Measurements from ENCODE around the gene KYAT1. TPM values are rescaled to one million over a fixed set of nuclear protein-coding genes. Genes with fewer than 3 reads are reported as not detected.

KYAT1 gene
- total RNA-seq, 1 experiment from 2014 or later: 7.8 TPM

- TF ChIP-seq CTCF (IDR thresholded peaks at IDR 0.05; ENCODE audit: insufficient read depth in 1 of 2, low read depth in 1 of 2, low read length in 1 of 2, severe bottlenecking in 1 of 2, unreplicated experiment in 1 of 2): no peak
- Mint-ChIP-seq H3K4me1 (ENCODE audit: low read depth, unreplicated experiment) (no peaks in the 10 kb centered on the region), H3K4me3 (ENCODE audit: unreplicated experiment) (no peak overlapping the region), H3K27me3 (ENCODE audit: insufficient read depth, unreplicated experiment) (no peaks in the 10 kb centered on the region), H3K27ac (ENCODE audit: unreplicated experiment) (no peak overlapping the region), H3K9me3 (ENCODE audit: unreplicated experiment) (no peaks in the 10 kb centered on the region), H3K36me3 (ENCODE audit: insufficient read depth, unreplicated experiment) (peaks cover 6% of the 10 kb centered on the region)
- POLR2A ChIA-PET: interaction anchor here (0.6 kb wide), 1 partner anchor 33 kb away, joined by 8 read pairs; no protein-coding TSS in a partner anchor
- H3K4me1 ChIP-seq: no peaks in the 10 kb centered on the region
- intact Hi-C loops (cut with micrococcal nuclease; ENCODE audit: unreplicated experiment): no loop called here
- BruUV-seq (replicated peaks): no TSS peak
- H3K4me3 ChIP-seq (ENCODE audit: low read depth, low read length): no peak overlapping the region
- no peaks in the 10 kb centered on the region for H3K36me3 ChIP-seq (ENCODE audit: control insufficient read depth, insufficient read depth, low read length)
- CTCF ChIA-PET: no interaction called here
- DNase-seq: no peak
- H3K9me3 ChIP-seq: no peaks in the 10 kb centered on the region
- no peaks in the 10 kb centered on the region for H3K27me3 ChIP-seq (replicated peaks; ENCODE audit: control insufficient read depth, insufficient read depth, low read length)
Measured at GRCh38 chr9:128901379-128901778, 19.6 kb upstream of the KYAT1 start.

GRCh38 chr9:128899566-128900322 lies 18.0 kb upstream of the KYAT1 start:
- no peak overlapping the region for H3K27ac Mint-ChIP-seq (ENCODE audit: unreplicated experiment)
- intact Hi-C loops (cut with micrococcal nuclease; ENCODE audit: unreplicated experiment): no loop called here
- ChIA-PET CTCF (no interaction called here), POLR2A (interaction anchor here (0.5 kb wide), 1 partner anchor 70 kb away, joined by 3 read pairs; the partner anchor contains the start of gene SPOUT1)
- no peaks in the 10 kb centered on the region for H3K9me3 Mint-ChIP-seq (ENCODE audit: unreplicated experiment)
- H3K4me3 Mint-ChIP-seq (ENCODE audit: unreplicated experiment): no peak overlapping the region
- no peaks in the 10 kb centered on the region for H3K9me3 ChIP-seq
- DNase-seq: no peak
- no peaks in the 10 kb centered on the region for H3K36me3 ChIP-seq (ENCODE audit: control insufficient read depth, insufficient read depth, low read length)
- TF ChIP-seq CTCF (IDR thresholded peaks at IDR 0.05; ENCODE audit: insufficient read depth in 1 of 2, low read depth in 1 of 2, low read length in 1 of 2, severe bottlenecking in 1 of 2, unreplicated experiment in 1 of 2): no peak
- no peaks in the 10 kb centered on the region for H3K4me1 Mint-ChIP-seq (ENCODE audit: low read depth, unreplicated experiment)
- peaks cover 21% of the 10 kb centered on the region for H3K36me3 Mint-ChIP-seq (ENCODE audit: insufficient read depth, unreplicated experiment)
- BruUV-seq (replicated peaks): no TSS peak
- H3K4me3 ChIP-seq (ENCODE audit: low read depth, low read length): no peak overlapping the region
- H3K27me3 ChIP-seq (replicated peaks; ENCODE audit: control insufficient read depth, insufficient read depth, low read length): no peaks in the 10 kb centered on the region
- no peaks in the 10 kb centered on the region for H3K27me3 Mint-ChIP-seq (ENCODE audit: insufficient read depth, unreplicated experiment)
- no peaks in the 10 kb centered on the region for H3K4me1 ChIP-seq

- ChIA-PET CTCF (no interaction called here), POLR2A (no interaction called here)
- Mint-ChIP-seq H3K4me3 (ENCODE audit: unreplicated experiment) (no peak overlapping the region), H3K4me1 (ENCODE audit: low read depth, unreplicated experiment) (no peaks in the 10 kb centered on the region), H3K27me3 (ENCODE audit: insufficient read depth, unreplicated experiment) (no peaks in the 10 kb centered on the region), H3K9me3 (ENCODE audit: unreplicated experiment) (no peaks in the 10 kb centered on the region), H3K36me3 (ENCODE audit: insufficient read depth, unreplicated experiment) (peaks cover 24% of the 10 kb centered on the region), H3K27ac (ENCODE audit: unreplicated experiment) (no peak overlapping the region)
- no TSS peak for BruUV-seq (replicated peaks)
- Histone ChIP-seq H3K4me1 (no peaks in the 10 kb centered on the region), H3K4me3 (ENCODE audit: low read depth, low read length) (no peak overlapping the region), H3K9me3 (no peaks in the 10 kb centered on the region), H3K36me3 (ENCODE audit: control insufficient read depth, insufficient read depth, low read length) (no peaks in the 10 kb centered on the region), H3K27me3 (replicated peaks; ENCODE audit: control insufficient read depth, insufficient read depth, low read length) (no peaks in the 10 kb centered on the region)
- DNase-seq: no peak
- intact Hi-C loops (cut with micrococcal nuclease; ENCODE audit: unreplicated experiment): no loop called here
- no peak for TF ChIP-seq CTCF (IDR thresholded peaks at IDR 0.05; ENCODE audit: insufficient read depth in 1 of 2, low read depth in 1 of 2, low read length in 1 of 2, severe bottlenecking in 1 of 2, unreplicated experiment in 1 of 2)
Measured at GRCh38 chr9:128898845-128899565, 17.3 kb upstream of the KYAT1 start.

Data from Caco-2 (cell line).